GM12875 (cell line): ENCODE measurements around the gene SSBP3.

ENCODE experiments used
- H3K4me3 ChIP-seq: one replicate; pipeline ENCODE4 v1.5.1; 2011; ENCODE audit warnings: low read depth, low read length, control low read depth
- CTCF ChIP-seq: IDR thresholded peaks from 2 replicates; pipeline ENCODE4 v1.5.1; 2011; ENCODE audit warnings: low read depth, mild to moderate bottlenecking, control low read depth, inconsistent platforms, low read length, moderate library complexity, borderline replicate concordance; ENCODE audit not compliant: insufficient read depth

The SSBP3 gene

GRCh38 chr1:54229281-54229891 is 176.8 kb downstream of the SSBP3 start:
- H3K4me3 ChIP-seq = no peak overlapping the region
- TF ChIP-seq CTCF = no peak

DNA sequence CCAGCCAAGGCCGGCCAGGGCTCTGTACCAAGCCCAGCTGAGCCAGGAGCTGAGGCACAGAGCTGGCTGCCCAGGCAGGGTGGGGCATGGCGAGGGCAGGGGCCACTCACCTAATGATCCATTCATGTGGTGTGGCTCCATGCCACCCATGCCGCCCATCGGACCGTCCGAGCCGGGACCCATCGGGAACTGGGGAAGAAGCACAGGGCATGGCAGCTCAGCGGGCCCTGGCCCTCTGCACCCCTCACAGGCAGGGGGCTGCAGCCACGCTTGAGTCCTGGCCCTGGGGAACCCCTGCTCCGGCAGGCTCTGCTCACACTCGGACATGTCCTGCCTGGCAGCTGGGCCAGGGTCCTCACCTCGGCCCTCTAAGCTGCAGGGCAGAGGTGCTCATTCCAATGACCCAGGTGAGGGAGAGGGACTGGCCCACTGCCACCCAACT is 177.5 kb downstream of the SSBP3 start:
- no peak for TF ChIP-seq CTCF
- H3K4me3 ChIP-seq = no peak overlapping the region

DNA sequence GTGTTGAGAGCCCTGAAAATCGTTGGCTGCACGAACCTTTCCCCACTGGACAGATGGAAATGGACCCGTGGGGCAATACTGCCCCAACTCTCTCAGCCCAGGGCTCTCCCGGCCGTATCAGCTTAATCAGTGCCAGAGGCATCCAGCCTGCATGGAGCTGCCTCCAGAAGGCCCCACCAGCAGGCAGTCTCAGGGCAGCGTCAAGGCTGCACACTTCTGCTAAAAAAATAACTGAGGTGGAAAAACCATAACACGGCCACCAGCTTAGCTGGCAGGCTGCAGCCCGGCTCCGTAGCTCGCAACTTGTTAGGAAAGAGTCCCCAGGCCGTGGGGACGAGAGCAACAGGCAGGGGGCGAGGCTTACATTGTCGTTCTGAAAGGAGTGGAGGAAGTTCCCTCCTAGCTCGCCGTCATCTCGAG is 178.3 kb downstream of the SSBP3 start:
- TF ChIP-seq CTCF = no peak
- no peak overlapping the region for H3K4me3 ChIP-seq

GRCh38 chr1:54227091-54227602 is 179.0 kb downstream of the SSBP3 start:
- TF ChIP-seq CTCF = no peak
- H3K4me3 ChIP-seq = no peak overlapping the region

- H3K4me3 ChIP-seq = no peak overlapping the region
- no peak for TF ChIP-seq CTCF
Observed at GRCh38 chr1:54225986-54226559, 180.1 kb downstream of the SSBP3 start.

- no peak overlapping the region for H3K4me3 ChIP-seq
- no peak for TF ChIP-seq CTCF
Observed at GRCh38 chr1:54225378-54225777, 180.8 kb downstream of the SSBP3 start.

DNA sequence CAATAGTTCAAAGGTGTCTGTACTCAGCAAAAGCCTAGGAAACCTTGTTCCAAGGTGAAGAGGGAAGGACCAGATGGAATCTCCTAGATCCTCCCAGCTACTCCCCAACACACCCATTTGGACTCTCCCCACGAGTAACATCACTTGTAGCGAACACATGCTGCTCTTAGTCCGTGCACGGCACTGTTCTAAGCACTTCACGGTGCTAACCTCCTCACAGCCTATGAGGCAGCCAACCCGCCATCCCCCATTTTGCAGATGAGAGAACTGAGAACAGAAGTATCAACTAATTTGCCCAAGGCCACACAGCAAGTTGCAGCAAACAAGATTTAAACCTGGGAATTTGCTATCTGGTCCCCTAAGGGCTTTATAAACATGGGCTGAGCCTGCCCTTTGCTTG is 182.0 kb downstream of the SSBP3 start:
- no peak for TF ChIP-seq CTCF
- H3K4me3 ChIP-seq = no peak overlapping the region
